PC-9 (cell line): ENCODE results near the gene GIT1. TPM values are rescaled to one million over a fixed set of nuclear protein-coding genes. Genes with fewer than 3 reads are reported as not detected.

Experiments
- BruUV-seq: library from RNA; stranded (reverse); fragments of 400-500 nt; replicated peaks from 2 replicates; lab custom pipeline; 2021; lab: Mats Ljungman, UMichigan
- CTCF ChIA-PET: fragments of 300-600 bp; sonication (Branson Sonifier 250); formaldehyde crosslinking; loops from one replicate; lab custom pipeline; 2022; ENCODE audit warnings: antibody characterized with exemption; lab: Charles Lee
- POLR2A ChIA-PET: fragments of 300-600 bp; sonication (Branson Sonifier 250); formaldehyde crosslinking; loops from one replicate; lab custom pipeline; 2022; ENCODE audit warnings: antibody characterized with exemption; ENCODE audit not compliant: unreplicated experiment; lab: Charles Lee
- DNase-seq, 2 experiments: peaks; one replicate each; pipeline versions ENCODE4 v3.0.0 to v3.0.0-alpha.2; 2015 to 2022; ENCODE audit warnings: mixed read lengths in 1 of 2
- H2AFZ ChIP-seq: fragments of 200-600 bp; sonication (generic); 2 replicates; pipeline ENCODE4 v1.8.1; 2017; ENCODE audit warnings: antibody characterized with exemption
- H3F3A ChIP-seq: fragments of 200-600 bp; sonication (generic); 2 replicates; pipeline ENCODE4 v1.8.1; 2017; ENCODE audit warnings: antibody characterized with exemption, mild to moderate bottlenecking, low read depth; ENCODE audit not compliant: insufficient read depth
- H3K27ac ChIP-seq: fragments of 200-600 bp; sonication (generic); 2 replicates; pipeline ENCODE4 v1.6.1; 2016; ENCODE audit warnings: mixed run types
- H3K27me3 ChIP-seq: fragments of 200-600 bp; sonication (generic); 2 replicates; pipeline ENCODE4 v1.6.1; 2016; ENCODE audit warnings: low read depth, mixed run types; ENCODE audit not compliant: insufficient read depth
- H3K36me3 ChIP-seq: fragments of 200-600 bp; sonication (generic); 2 replicates; pipeline ENCODE4 v1.6.1; 2016; ENCODE audit warnings: low read depth, mixed run types
- H3K4me1 ChIP-seq: fragments of 200-600 bp; sonication (generic); replicated peaks from 2 replicates; pipeline ENCODE4 v1.6.1; 2016; ENCODE audit warnings: mixed run types; ENCODE audit not compliant: insufficient read depth
- H3K4me2 ChIP-seq: fragments of 200-600 bp; sonication (generic); 2 replicates; pipeline ENCODE4 v1.6.1; 2017; ENCODE audit warnings: mixed run types
- H3K4me3 ChIP-seq: fragments of 200-600 bp; sonication (generic); 2 replicates; pipeline ENCODE4 v1.6.1; 2016; ENCODE audit warnings: mixed run types
- H3K79me2 ChIP-seq: fragments of 200-600 bp; sonication (generic); 2 replicates; pipeline ENCODE4 v1.6.1; 2017; ENCODE audit warnings: low read depth, mixed run types
- H3K9me2 ChIP-seq: fragments of 200-600 bp; sonication (generic); 2 replicates; pipeline ENCODE4 v1.8.1; 2017; ENCODE audit warnings: mild to moderate bottlenecking; ENCODE audit not compliant: insufficient read depth
- H3K9me3 ChIP-seq: fragments of 200-600 bp; sonication (generic); 2 replicates; pipeline ENCODE4 v1.8.1; 2016; ENCODE audit warnings: low read depth; ENCODE audit not compliant: insufficient read depth
- H4K20me1 ChIP-seq: fragments of 200-600 bp; sonication (generic); 2 replicates; pipeline ENCODE4 v1.8.1; 2017; ENCODE audit not compliant: insufficient read depth
- EZH2 ChIP-seq: fragments of 200-600 bp; sonication (generic); IDR thresholded peaks from 2 replicates; pipeline ENCODE4 v1.8.0; 2017; ENCODE audit warnings: antibody characterized with exemption, low read depth
- intact Hi-C: fragments of 100-400 bp; cut with micrococcal nuclease; formaldehyde crosslinking; loops from one replicate; pipeline ENCODE4 v1.10.0; 2022; ENCODE audit not compliant: unreplicated experiment
- total RNA-seq: library from RNA; stranded (reverse); gene quantifications from 2 replicates; pipeline ENCODE4 v1.2.3, GENCODE V29; 2021
- TF ChIP-seq, protein P1 (sequence below): fragments of 200-600 bp; sonication (generic); conservative IDR thresholded peaks from 2 replicates; pipeline ENCODE4 v1.6.1; 2017; ENCODE audit warnings: mixed run types, antibody characterized with exemption, mild to moderate bottlenecking, moderate library complexity

Gene GIT1
- total RNA-seq, 1 experiment from 2014 or later: 84.8 TPM

DNA sequence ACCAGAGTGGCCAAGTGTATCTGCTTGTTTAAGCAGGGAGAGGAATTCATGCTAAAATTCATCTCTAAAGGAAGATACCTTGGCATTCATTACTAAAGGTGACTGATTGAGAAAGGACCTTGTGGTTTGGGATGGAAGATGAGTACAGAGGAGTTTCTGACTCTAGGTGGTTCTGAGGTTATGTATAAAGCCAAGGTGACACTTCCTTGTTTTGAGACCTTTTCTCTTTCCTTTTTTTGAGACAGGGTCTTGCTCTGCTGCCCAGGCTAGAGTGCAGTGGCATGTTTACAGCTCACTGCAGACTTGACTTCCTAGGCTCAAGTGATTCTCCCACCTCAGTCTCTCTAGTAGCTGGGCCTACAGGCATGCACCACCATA, 31.7 kb downstream of the GIT1 start:
- Histone ChIP-seq H3F3A (peaks cover 22% of the 10 kb centered on the region; the same call in 1 of the 2 replicates), H3K9me3 (no peaks in the 10 kb centered on the region), H3K4me3 (no peak overlapping the region), H3K9me2 (no peaks in the 10 kb centered on the region), H3K27me3 (no peaks in the 10 kb centered on the region), H3K4me2 (no peak overlapping the region), H4K20me1 (0 out of 2 replicates have a peak, but pooled peaks cover 4% of the 10 kb centered on the region), H2AFZ (no peak overlapping the region), H3K79me2 (no peaks in the 10 kb centered on the region), H3K4me1 (peaks cover 14% of the 10 kb centered on the region), H3K36me3 (no peaks in the 10 kb centered on the region; the same call in 1 of the 2 replicates), H3K27ac (no peak overlapping the region)
- ChIA-PET POLR2A (interaction anchor here (0.6 kb wide), 1 partner anchor 263 kb away, joined by 3 read pairs; the partner anchor contains the start of gene NUFIP2), CTCF (no interaction called here)
- TF ChIP-seq, protein P1, sequence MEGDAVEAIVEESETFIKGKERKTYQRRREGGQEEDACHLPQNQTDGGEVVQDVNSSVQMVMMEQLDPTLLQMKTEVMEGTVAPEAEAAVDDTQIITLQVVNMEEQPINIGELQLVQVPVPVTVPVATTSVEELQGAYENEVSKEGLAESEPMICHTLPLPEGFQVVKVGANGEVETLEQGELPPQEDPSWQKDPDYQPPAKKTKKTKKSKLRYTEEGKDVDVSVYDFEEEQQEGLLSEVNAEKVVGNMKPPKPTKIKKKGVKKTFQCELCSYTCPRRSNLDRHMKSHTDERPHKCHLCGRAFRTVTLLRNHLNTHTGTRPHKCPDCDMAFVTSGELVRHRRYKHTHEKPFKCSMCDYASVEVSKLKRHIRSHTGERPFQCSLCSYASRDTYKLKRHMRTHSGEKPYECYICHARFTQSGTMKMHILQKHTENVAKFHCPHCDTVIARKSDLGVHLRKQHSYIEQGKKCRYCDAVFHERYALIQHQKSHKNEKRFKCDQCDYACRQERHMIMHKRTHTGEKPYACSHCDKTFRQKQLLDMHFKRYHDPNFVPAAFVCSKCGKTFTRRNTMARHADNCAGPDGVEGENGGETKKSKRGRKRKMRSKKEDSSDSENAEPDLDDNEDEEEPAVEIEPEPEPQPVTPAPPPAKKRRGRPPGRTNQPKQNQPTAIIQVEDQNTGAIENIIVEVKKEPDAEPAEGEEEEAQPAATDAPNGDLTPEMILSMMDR: no peak
- TF ChIP-seq EZH2: no peak
- no peak for DNase-seq
- intact Hi-C loops: no loop called here
- no TSS peak for BruUV-seq

- Histone ChIP-seq H3K27me3 (no peaks in the 10 kb centered on the region), H3F3A (peaks cover 22% of the 10 kb centered on the region; the same call in 1 of the 2 replicates), H3K4me3 (no peak overlapping the region), H4K20me1 (0 out of 2 replicates have a peak, but pooled peaks cover 4% of the 10 kb centered on the region), H3K79me2 (no peaks in the 10 kb centered on the region), H3K9me3 (no peaks in the 10 kb centered on the region), H2AFZ (no peak overlapping the region), H3K9me2 (no peaks in the 10 kb centered on the region), H3K4me2 (no peak overlapping the region), H3K36me3 (no peaks in the 10 kb centered on the region), H3K27ac (no peak overlapping the region), H3K4me1 (peaks cover 14% of the 10 kb centered on the region)
- intact Hi-C loops: no loop called here
- DNase-seq: peak in 1 of 2 experiments; percentile 52
- TF ChIP-seq, protein P1: no peak
- BruUV-seq: no TSS peak
- CTCF ChIA-PET: no interaction called here
- POLR2A ChIA-PET: interaction anchor here (0.6 kb wide), 1 partner anchor 263 kb away, joined by 3 read pairs; the partner anchor contains the start of gene NUFIP2
Measured at GRCh38 chr17:29557085-29557738, 32.2 kb downstream of the GIT1 start.

DNA sequence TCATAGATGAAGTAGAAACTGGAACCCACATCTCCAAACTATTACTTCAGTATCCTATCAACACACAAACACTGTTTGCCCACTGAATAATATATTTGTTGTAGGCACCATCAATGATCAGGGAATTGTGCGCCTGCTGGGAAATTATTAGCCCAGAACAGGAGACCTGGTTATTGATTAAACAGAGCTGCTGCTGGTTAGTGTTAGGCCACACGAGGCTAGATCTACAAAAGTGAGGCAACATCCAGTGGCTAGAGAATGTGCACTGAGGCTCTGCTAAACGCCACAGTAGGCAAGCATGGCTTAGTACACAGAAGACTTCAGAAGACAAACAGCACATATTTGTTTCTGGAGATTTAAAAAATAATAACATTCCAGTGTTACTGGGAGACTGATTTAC, 33.6 kb downstream of the GIT1 start:
- Histone ChIP-seq H3K27me3 (no peaks in the 10 kb centered on the region), H3K4me2 (no peak overlapping the region), H3F3A (peaks cover 21% of the 10 kb centered on the region; the same call in 1 of the 2 replicates), H3K27ac (no peak overlapping the region), H3K4me1 (peaks cover 14% of the 10 kb centered on the region), H3K36me3 (no peaks in the 10 kb centered on the region), H4K20me1 (0 out of 2 replicates have a peak, but pooled peaks cover 4% of the 10 kb centered on the region), H3K9me3 (no peaks in the 10 kb centered on the region), H2AFZ (no peak overlapping the region), H3K9me2 (no peaks in the 10 kb centered on the region), H3K79me2 (no peaks in the 10 kb centered on the region), H3K4me3 (no peak overlapping the region)
- no TSS peak for BruUV-seq
- POLR2A ChIA-PET: no interaction called here
- DNase-seq: no peak
- TF ChIP-seq EZH2: no peak
- TF ChIP-seq, protein P1: no peak
- intact Hi-C loops: no loop called here
- CTCF ChIA-PET: interaction anchor here (0.6 kb wide), 1 partner anchor 800 kb away, joined by 3 read pairs; no protein-coding TSS in a partner anchor
